ENCODE results near the gene PCA3.

GRCh38 chr9:76828447-76828846 lies 64.2 kb downstream of the PCA3 start:
- no peak for TF ChIP-seq POLR2A (IDR thresholded peaks at IDR 0.05)
- TF ChIP-seq CTCF (IDR thresholded peaks at IDR 0.05) = no peak
